Suprapubic skin (tissue), 4 donors: ENCODE results near the gene OLFM3. TPM values are rescaled to one million over a fixed set of nuclear protein-coding genes. Genes with fewer than 3 reads are reported as not detected.

ENCODE experiments used
- DNase-seq, 2 donors: peaks; one replicate each; pipeline ENCODE4 v3.0.0-alpha.2; 2019; ENCODE audit warnings: low spot score in 2 of 2
- H3K27ac ChIP-seq: fragments of 200-600 bp; sonication (generic); one replicate; pipeline ENCODE4 v1.5.1; 2019
- H3K27me3 ChIP-seq: fragments of 200-600 bp; sonication (generic); one replicate; pipeline ENCODE4 v1.5.1; 2019
- H3K36me3 ChIP-seq: fragments of 200-600 bp; sonication (generic); one replicate; pipeline ENCODE4 v1.5.1; 2019
- H3K4me1 ChIP-seq: fragments of 200-600 bp; sonication (generic); one replicate; pipeline ENCODE4 v1.5.1; 2019
- H3K4me3 ChIP-seq: fragments of 200-600 bp; sonication (generic); one replicate; pipeline ENCODE4 v1.5.1; 2019; ENCODE audit warnings: mild to moderate bottlenecking
- H3K9me3 ChIP-seq: fragments of 200-600 bp; sonication (generic); one replicate; pipeline ENCODE4 v1.5.1; 2019
- CTCF ChIP-seq, 2 donors: fragments of 200-600 bp in 1 of 2; fragments of 450-650 bp in 1 of 2; sonication (generic) in 1 of 2; IDR thresholded peaks; one replicate each; pipeline ENCODE4 v1.5.1; 2016 to 2019; ENCODE audit warnings: antibody characterized with exemption in 2 of 2, mild to moderate bottlenecking in 1 of 2, moderate library complexity in 1 of 2
- EP300 ChIP-seq: sonication (generic); formaldehyde crosslinking; IDR thresholded peaks from one replicate; pipeline ENCODE4 v1.6.1; 2017; ENCODE audit warnings: antibody characterized with exemption
- POLR2A ChIP-seq, 2 donors: fragments of 450-650 bp; IDR thresholded peaks; one replicate each; pipeline ENCODE4 v1.6.1; 2017; ENCODE audit warnings: antibody characterized with exemption in 2 of 2, mild to moderate bottlenecking in 2 of 2, moderate library complexity in 2 of 2
- POLR2AphosphoS5 ChIP-seq, 3 donors: sonication (generic); formaldehyde crosslinking; IDR thresholded peaks; one replicate each; pipeline ENCODE4 v1.6.1; 2017; ENCODE audit warnings: antibody characterized with exemption in 3 of 3
- WGBS: methylation state at CpG from one replicate; pipeline ENCODE4 v1.1.5; 2018; 5-methylcytosine and 5-hydroxymethylcytosine counted together
- total RNA-seq, 4 donors: library from RNA; depleted of rRNA; stranded (reverse); fragments of >200 nt; gene quantifications; one replicate each; pipeline ENCODE4 v1.1.0, GENCODE V29; 2016

OLFM3 gene
- total RNA-seq, 4 donors from 2014 or later, result not detected

DNA sequence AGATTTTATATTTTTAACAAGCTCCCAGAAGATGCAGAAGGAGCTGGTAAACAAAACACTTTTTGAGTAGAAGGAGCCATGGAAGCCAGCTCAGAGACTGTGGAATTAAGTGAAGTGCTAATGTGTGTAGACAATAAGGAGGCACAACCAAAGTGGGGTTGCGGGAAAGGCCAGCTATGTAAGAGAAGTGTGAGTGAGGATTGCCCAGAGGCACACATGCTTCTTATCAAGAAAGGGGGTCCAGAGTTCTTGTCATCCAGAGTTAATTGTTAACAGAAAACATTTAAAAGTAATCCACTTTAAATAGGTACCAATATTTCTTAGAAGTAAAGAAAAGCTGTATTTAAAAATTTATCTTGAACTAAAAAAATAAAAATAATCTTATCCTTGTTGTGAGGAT, 136.8 kb downstream of the OLFM3 start:
- Histone ChIP-seq H3K4me3 (no peak overlapping the region), H3K27ac (no peak overlapping the region), H3K9me3 (no peaks in the 10 kb centered on the region), H3K27me3 (no peaks in the 10 kb centered on the region), H3K4me1 (no peaks in the 10 kb centered on the region), H3K36me3 (no peaks in the 10 kb centered on the region)
- no peak for DNase-seq
- TF ChIP-seq POLR2AphosphoS5 (IDR thresholded peaks at IDR 0.05), result no peak
- TF ChIP-seq POLR2A (IDR thresholded peaks at IDR 0.05), result no peak
- TF ChIP-seq CTCF (IDR thresholded peaks at IDR 0.05), result no peak
- no peak for TF ChIP-seq EP300
- WGBS, result 83% methylated on average over 1 of the region's 1 CpG

GRCh38 chr1:101854271-101854670, 142.5 kb downstream of the OLFM3 start:
- Histone ChIP-seq H3K4me1 (no peaks in the 10 kb centered on the region), H3K36me3 (no peaks in the 10 kb centered on the region), H3K27me3 (no peaks in the 10 kb centered on the region), H3K27ac (no peak overlapping the region), H3K9me3 (no peaks in the 10 kb centered on the region), H3K4me3 (no peak overlapping the region)
- DNase-seq, result no peak
- TF ChIP-seq POLR2AphosphoS5 (IDR thresholded peaks at IDR 0.05), result no peak
- TF ChIP-seq EP300, result no peak
- no peak for TF ChIP-seq POLR2A (IDR thresholded peaks at IDR 0.05)
- no peak for TF ChIP-seq CTCF (IDR thresholded peaks at IDR 0.05)
- WGBS, result 48% methylated on average over 3 of the region's 3 CpGs

DNA sequence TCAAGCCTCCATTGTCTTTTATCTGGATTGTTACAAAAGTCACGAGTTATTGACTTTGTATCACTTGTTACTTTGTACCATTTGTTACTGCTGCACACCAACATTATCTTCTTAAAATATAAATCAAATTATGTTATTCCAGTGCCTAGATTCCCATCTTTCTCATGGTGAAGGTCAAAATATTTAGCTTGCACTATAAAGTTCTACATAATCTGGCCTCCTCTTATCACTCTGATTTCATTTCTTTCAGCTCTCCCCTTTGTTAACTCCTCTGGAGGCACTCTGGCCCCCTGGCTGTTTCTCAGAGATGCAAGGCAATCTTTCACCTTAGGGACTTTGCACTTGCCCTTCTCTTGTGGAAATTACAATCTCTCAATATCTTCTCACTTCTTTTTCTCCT, 143.8 kb downstream of the OLFM3 start:
- Histone ChIP-seq H3K27ac (no peak overlapping the region), H3K9me3 (no peaks in the 10 kb centered on the region), H3K36me3 (no peaks in the 10 kb centered on the region), H3K4me3 (no peak overlapping the region), H3K27me3 (no peaks in the 10 kb centered on the region), H3K4me1 (no peaks in the 10 kb centered on the region)
- no peak for DNase-seq
- no peak for TF ChIP-seq EP300
- TF ChIP-seq CTCF (IDR thresholded peaks at IDR 0.05), result no peak
- TF ChIP-seq POLR2A (IDR thresholded peaks at IDR 0.05), result no peak
- TF ChIP-seq POLR2AphosphoS5 (IDR thresholded peaks at IDR 0.05), result no peak
- WGBS, result 67% methylated on average over 1 of the region's 1 CpG

DNA sequence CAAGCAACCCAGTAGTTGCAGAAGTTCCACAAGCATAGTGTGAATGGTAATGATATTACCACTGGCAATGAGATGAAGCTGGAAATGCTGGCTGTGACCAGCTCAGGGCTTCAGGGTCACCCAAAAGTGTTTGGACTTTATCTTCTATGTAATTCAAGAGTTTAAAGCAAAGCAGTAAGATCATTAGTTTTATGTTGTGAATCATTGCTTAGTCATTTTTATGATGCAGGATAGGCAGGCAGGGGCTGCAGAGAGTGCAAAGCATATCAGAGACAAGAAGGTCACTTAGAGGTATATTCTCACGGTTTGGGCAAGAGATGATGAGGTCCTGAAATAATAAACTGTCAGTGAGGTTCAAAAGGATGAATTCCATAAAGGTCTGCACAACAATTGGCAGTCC, 147.4 kb downstream of the OLFM3 start:
- H3K36me3 ChIP-seq, result no peaks in the 10 kb centered on the region
- no peaks in the 10 kb centered on the region for H3K27me3 ChIP-seq
- TF ChIP-seq EP300 (no peak), CTCF (IDR thresholded peaks at IDR 0.05) (no peak), POLR2A (IDR thresholded peaks at IDR 0.05) (no peak), POLR2AphosphoS5 (IDR thresholded peaks at IDR 0.05) (no peak)
- no peak overlapping the region for H3K27ac ChIP-seq
- DNase-seq, result no peak
- no peaks in the 10 kb centered on the region for H3K4me1 ChIP-seq
- 58% methylated on average over 1 of the region's 1 CpG for WGBS
- no peaks in the 10 kb centered on the region for H3K9me3 ChIP-seq
- H3K4me3 ChIP-seq, result no peak overlapping the region

DNA sequence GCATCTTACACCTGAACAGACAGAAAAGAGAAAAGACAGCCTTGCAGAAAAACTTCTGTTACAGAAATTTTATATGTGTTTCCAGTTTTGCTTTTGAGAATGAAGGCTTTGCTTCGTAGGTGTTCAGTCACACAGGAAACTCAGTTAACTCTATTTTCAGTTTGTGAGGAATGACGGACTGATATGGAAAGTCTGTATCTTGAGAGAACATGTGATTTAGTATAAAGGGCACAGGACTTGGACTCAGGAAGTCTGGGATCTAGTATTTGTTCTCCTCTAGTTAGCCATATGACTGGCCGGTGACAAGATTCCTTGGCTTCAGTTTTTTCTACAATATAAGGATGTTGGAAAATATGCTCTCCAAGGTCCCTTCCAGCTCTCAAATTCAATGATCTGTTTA, 149.1 kb downstream of the OLFM3 start:
- no peak for DNase-seq

More for the DNA sequence above, 149.1 kb downstream of the OLFM3 start:
- H3K4me1 ChIP-seq, result no peaks in the 10 kb centered on the region
- H3K4me3 ChIP-seq, result no peak overlapping the region
- 48% methylated on average over 3 of the region's 3 CpGs for WGBS
- H3K9me3 ChIP-seq, result no peaks in the 10 kb centered on the region
- no peaks in the 10 kb centered on the region for H3K36me3 ChIP-seq
- H3K27ac ChIP-seq, result no peak overlapping the region
- TF ChIP-seq POLR2AphosphoS5 (IDR thresholded peaks at IDR 0.05) (no peak), EP300 (no peak), POLR2A (IDR thresholded peaks at IDR 0.05) (no peak), CTCF (IDR thresholded peaks at IDR 0.05) (no peak)
- no peaks in the 10 kb centered on the region for H3K27me3 ChIP-seq
